Left lung (tissue), 10 donors: ENCODE data around the gene MPG. TPM values are rescaled to one million over a fixed set of nuclear protein-coding genes. Genes with fewer than 3 reads are reported as not detected.
A peak's percentile ranks its signal among the peaks of the same experiment; 100 is the strongest.

Experiments used
- ATAC-seq: fragments of 200-7000 bp; cut with Tn5 transposase; one replicate; pipeline ENCODE4 v1.9.1; 2020; ENCODE audit warnings: moderate library complexity
- DNase-seq, 4 donors: peaks; one replicate each; pipeline ENCODE4 v3.0.0-alpha.2; 2013 to 2020
- H3K27ac ChIP-seq, 2 donors: fragments of 200-600 bp; sonication (generic) in 1 of 2; one replicate each; pipeline versions ENCODE4 v1.5.0 to v1.8.0; 2020 to 2021
- H3K27me3 ChIP-seq, 2 donors: fragments of 200-600 bp; sonication (generic) in 1 of 2; one replicate each; pipeline versions ENCODE4 v1.5.0 to v1.8.0; 2020 to 2021
- H3K36me3 ChIP-seq, 2 donors: fragments of 200-600 bp; sonication (generic) in 1 of 2; one replicate each; pipeline versions ENCODE4 v1.5.0 to v1.8.0; 2020 to 2021
- H3K4me1 ChIP-seq, 2 donors: fragments of 200-600 bp; one replicate each; pipeline ENCODE4 v1.8.0; 2021
- H3K4me3 ChIP-seq, 2 donors: fragments of 200-600 bp; sonication (generic) in 1 of 2; one replicate each; pipeline versions ENCODE4 v1.5.0 to v1.8.0; 2020 to 2021; ENCODE audit warnings: mild to moderate bottlenecking in 1 of 2
- H3K9me3 ChIP-seq, 2 donors: fragments of 200-600 bp; sonication (generic) in 1 of 2; one replicate each; pipeline versions ENCODE4 v1.5.0 to v1.8.0; 2020 to 2021
- CTCF ChIP-seq, 2 donors: fragments of 200-600 bp; sonication (generic) in 1 of 2; IDR thresholded peaks; one replicate each; pipeline versions ENCODE4 v1.5.0 to v1.8.0; 2021; ENCODE audit warnings: antibody characterized with exemption in 2 of 2
- intact Hi-C, 2 donors: fragments of 100-400 bp; cut with DNase I; formaldehyde crosslinking; loops; one replicate each; pipeline versions ENCODE4 v1.11.2 to v1.14.2; 2022
- polyA plus RNA-seq, 6 donors: library from polyadenylated mRNA; unstranded; fragments of 120-200 nt; gene quantifications; one replicate each; pipeline ENCODE4 v1.2.1, GENCODE V29; 2013; ENCODE audit not compliant: insufficient read length in 6 of 6
- total RNA-seq, 2 donors: library from RNA; stranded (reverse); fragmentation: NEBNext Ultra II Directional; extraction: Animal tissue kit (Norgen Biotek cat#: 25700); gene quantifications; one replicate each; pipeline ENCODE4 v1.2.1, GENCODE V29; 2021
- donor health status: DM: no; HTN: yes; CAD: no.
- donor health status: DM: no; HTN: no; CAD: no.

The MPG gene
- total and polyA plus RNA-seq, 8 donors = 22.2 to 47.6 (median 29.5) TPM

GRCh38 chr16:85407-85782 is 7.4 kb downstream of the MPG start:
- H3K4me3 ChIP-seq = no peak overlapping the region
- no peak for DNase-seq
- peaks cover 0 to 71% of the 10 kb centered on the region in 2 donors for H3K36me3 ChIP-seq
- intact Hi-C loops = no loop called here
- ATAC-seq = no peak
- peak overlapping the region; percentile 60 to 73 for H3K27ac ChIP-seq
- H3K9me3 ChIP-seq = no peaks in the 10 kb centered on the region
- TF ChIP-seq CTCF (IDR thresholded peaks at IDR 0.05) = no peak
- H3K27me3 ChIP-seq = no peaks in the 10 kb centered on the region
- peaks cover 16 to 31% of the 10 kb centered on the region in 2 donors for H3K4me1 ChIP-seq

DNA sequence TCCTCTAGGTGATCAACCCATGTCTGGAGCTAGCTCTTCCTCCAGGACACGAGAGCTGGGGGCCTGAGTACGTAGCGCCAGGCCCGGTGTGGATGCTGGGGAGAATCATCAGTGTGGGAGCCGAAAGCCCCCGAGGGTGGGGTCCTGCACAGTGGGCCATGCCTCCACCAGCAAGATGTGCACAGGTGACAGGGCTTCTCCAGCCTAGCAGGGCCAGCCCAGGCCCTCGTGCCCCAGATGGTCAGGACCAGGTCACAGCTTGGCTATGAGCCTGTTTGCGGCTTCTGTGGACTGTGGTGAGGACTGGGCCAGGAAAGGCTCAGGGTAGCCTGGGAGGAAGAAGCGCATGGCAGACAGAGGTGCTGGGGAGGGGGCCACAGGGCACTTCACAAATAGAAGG is 7.8 kb downstream of the MPG start:
- Histone ChIP-seq H3K9me3 (no peaks in the 10 kb centered on the region), H3K27me3 (no peaks in the 10 kb centered on the region), H3K4me1 (peaks cover 16 to 29% of the 10 kb centered on the region in 2 donors), H3K4me3 (no peak overlapping the region), H3K27ac (peak overlapping the region; percentile 60 to 73), H3K36me3 (peaks cover 0 to 71% of the 10 kb centered on the region in 2 donors)
- ATAC-seq = no peak
- TF ChIP-seq CTCF (IDR thresholded peaks at IDR 0.05) = no peak
- intact Hi-C loops = no loop called here
- DNase-seq = no peak

DNA sequence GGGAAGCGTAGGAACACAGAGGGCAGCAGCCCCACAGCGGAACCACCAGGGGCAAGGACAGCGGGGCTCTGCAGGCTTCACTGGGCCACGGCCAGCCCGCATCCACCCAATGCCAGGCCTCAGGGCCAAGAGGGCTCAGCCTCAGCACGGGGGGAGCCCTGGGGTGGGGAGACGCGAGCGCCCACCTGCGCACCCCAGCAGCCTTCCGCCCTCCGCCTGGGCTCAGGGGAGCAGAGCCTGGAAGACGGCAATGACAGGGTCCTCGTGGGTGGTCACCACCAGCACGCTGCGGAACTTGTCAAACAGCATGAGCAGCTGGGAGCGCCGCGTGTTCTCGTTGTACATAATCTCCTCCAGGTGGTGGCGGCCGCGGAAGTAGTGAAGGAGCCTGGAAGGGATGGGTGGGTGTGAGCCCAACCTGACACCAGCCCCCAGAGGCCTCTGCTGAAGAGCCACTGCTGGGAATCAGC is 8.5 kb downstream of the MPG start:
- peaks cover 0 to 70% of the 10 kb centered on the region in 2 donors for H3K36me3 ChIP-seq
- no peak overlapping the region for H3K4me3 ChIP-seq
- no peaks in the 10 kb centered on the region for H3K9me3 ChIP-seq
- peak overlapping the region in 1 of 2 donors; percentile 73 for H3K27ac ChIP-seq
- no peak for TF ChIP-seq CTCF (IDR thresholded peaks at IDR 0.05)
- no peaks in the 10 kb centered on the region for H3K27me3 ChIP-seq
- intact Hi-C loops = no loop called here
- DNase-seq (no peak), ATAC-seq (no peak)
- H3K4me1 ChIP-seq = peaks cover 16 to 28% of the 10 kb centered on the region in 2 donors

GRCh38 chr16:88613-89012 is 10.6 kb downstream of the MPG start:
- no peak for TF ChIP-seq CTCF (IDR thresholded peaks at IDR 0.05)
- Histone ChIP-seq H3K9me3 (no peaks in the 10 kb centered on the region), H3K4me1 (peaks cover 16 to 27% of the 10 kb centered on the region in 2 donors), H3K4me3 (no peak overlapping the region), H3K27me3 (no peaks in the 10 kb centered on the region), H3K27ac (no peak overlapping the region), H3K36me3 (peaks cover 0 to 81% of the 10 kb centered on the region in 2 donors)
- DNase-seq = no peak
- no peak for ATAC-seq
- intact Hi-C loops = no loop called here

- Histone ChIP-seq H3K27ac (no peak overlapping the region), H3K9me3 (no peaks in the 10 kb centered on the region), H3K4me1 (peaks cover 9 to 17% of the 10 kb centered on the region in 2 donors), H3K27me3 (no peaks in the 10 kb centered on the region), H3K4me3 (no peak overlapping the region), H3K36me3 (peaks cover 0 to 77% of the 10 kb centered on the region in 2 donors)
- TF ChIP-seq CTCF (IDR thresholded peaks at IDR 0.05) = no peak
- no peak for ATAC-seq
- intact Hi-C loops = no loop called here
- peak in 1 of 4 donors; percentile 55 for DNase-seq
Observed at GRCh38 chr16:89391-90302, 11.6 kb downstream of the MPG start.
